T-helper 22 cell (primary cell): Measurements from ENCODE around the gene OR7A5.
"Not testable (repeated sequence)": the region's sequence is repeated elsewhere in the genome, so short reads cannot be mapped to it uniquely, and the experiment has no call there.

ENCODE experiments used
- DNase-seq: peaks from one replicate; pipeline ENCODE4 v3.0.0-alpha.2; 2020; ENCODE audit warnings: low read depth

The OR7A5 gene

GRCh38 chr19:14835011-14835410, at the start of gene OR7A5, which contains the start of gene OR7C1:
Gene OR7A5 (minus strand): TSS chr19:14835185. CDS start chr19:14828241, 6,944 bp downstream.
Gene OR7C1 (minus strand): TSS chr19:14835185. CDS start chr19:14800136, 35,049 bp downstream.
- DNase-seq: no peak

- no peak for DNase-seq
These were observed 36.7 kb upstream of the OR7A5 start for GRCh38 chr19:14871619-14872230.

- DNase-seq: no peak
These were observed 33.5 kb upstream of the OR7A5 start for GRCh38 chr19:14868497-14868896.

GRCh38 chr19:14848822-14849221, 13.8 kb upstream of the OR7A5 start, which contains the start of gene OR7A10:
Gene OR7A10 (minus strand): TSS chr19:14848922. CDS start chr19:14841877, 7,045 bp downstream.
- no peak for DNase-seq

- DNase-seq: no peak
These were observed 8.6 kb upstream of the OR7A5 start for GRCh38 chr19:14843578-14843977.

- DNase-seq: no peak
These were observed 8.2 kb upstream of the OR7A5 start for GRCh38 chr19:14843169-14843568.

GRCh38 chr19:14840206-14840605, 5.2 kb upstream of the OR7A5 start:
- no peak for DNase-seq

GRCh38 chr19:14837391-14837790, 2.4 kb upstream of the OR7A5 start:
- DNase-seq: no peak

GRCh38 chr19:14830702-14831101, 4.3 kb downstream of the OR7A5 start:
- no peak for DNase-seq

- DNase-seq: no peak
These were observed 9.0 kb downstream of the OR7A5 start for GRCh38 chr19:14826006-14826405.

GRCh38 chr19:14821937-14822336, 13.0 kb downstream of the OR7A5 start:
- no peak for DNase-seq

GRCh38 chr19:14818588-14818987, 16.4 kb downstream of the OR7A5 start:
- no peak for DNase-seq

GRCh38 chr19:14817052-14817451, 17.9 kb downstream of the OR7A5 start:
- no peak for DNase-seq

- no peak for DNase-seq
These were observed 19.9 kb downstream of the OR7A5 start for GRCh38 chr19:14814982-14815652.

- DNase-seq: no peak
These were observed 25.5 kb downstream of the OR7A5 start for GRCh38 chr19:14809272-14810057.

GRCh38 chr19:14804765-14805164, 30.2 kb downstream of the OR7A5 start:
- no peak for DNase-seq

- no peak for DNase-seq
These were observed 36.2 kb downstream of the OR7A5 start for GRCh38 chr19:14798760-14799159.

- DNase-seq: no peak
These were observed 39.0 kb downstream of the OR7A5 start for GRCh38 chr19:14796021-14796420.

- DNase-seq: no peak
These were observed 39.8 kb downstream of the OR7A5 start for GRCh38 chr19:14795078-14795721.

GRCh38 chr19:14792250-14792649, 42.7 kb downstream of the OR7A5 start:
- DNase-seq: not testable (repeated sequence)

- no peak for DNase-seq
These were observed 48.5 kb downstream of the OR7A5 start for GRCh38 chr19:14786421-14786851.

GRCh38 chr19:14785102-14785793, 49.7 kb downstream of the OR7A5 start:
- DNase-seq: not testable (repeated sequence)
